22Rv1 (cell line): ENCODE data around the gene CENPW.
A peak's percentile ranks its signal among the peaks of the same experiment; 100 is the strongest.

Experiments
- H3K27ac ChIP-seq: fragments of 450-650 bp; 2 replicates; pipeline ENCODE4 v1.5.1; 2017
- CTCF ChIP-seq: fragments of 450-650 bp; IDR thresholded peaks from 2 replicates; pipeline ENCODE4 v1.5.1; 2017; ENCODE audit warnings: mild to moderate bottlenecking
- ZFX ChIP-seq: fragments of 450-650 bp; IDR thresholded peaks from 2 replicates; pipeline ENCODE4 v1.6.1; 2017; ENCODE audit warnings: antibody characterized with exemption, borderline replicate concordance

Gene CENPW

GRCh38 chr6:126339796-126340609 lies at the start of gene CENPW:
CENPW (plus strand) TSS chr6:126340115; CDS start chr6:126340274, 159 bp downstream.
- H3K27ac ChIP-seq = peak within 1 kb of the TSS; percentile 84
- TF ChIP-seq CTCF = no peak
- TF ChIP-seq ZFX = no peak

- TF ChIP-seq ZFX (no peak), CTCF (no peak)
Observed at GRCh38 chr6:126293891-126294524, 45.9 kb upstream of the CENPW start.

GRCh38 chr6:126300126-126300525 lies 39.8 kb upstream of the CENPW start:
- TF ChIP-seq CTCF (no peak), ZFX (no peak)
- H3K27ac ChIP-seq = no peak overlapping the region

More at GRCh38 chr6:126293891-126294524, 45.9 kb upstream of the CENPW start:
- H3K27ac ChIP-seq = no peak overlapping the region

- no peak overlapping the region for H3K27ac ChIP-seq
- no peak for TF ChIP-seq CTCF
- TF ChIP-seq ZFX = no peak
Observed at GRCh38 chr6:126300735-126301134, 39.2 kb upstream of the CENPW start.

- TF ChIP-seq ZFX (no peak), CTCF (no peak)
- H3K27ac ChIP-seq = no peak overlapping the region
Observed at GRCh38 chr6:126302191-126302590, 37.7 kb upstream of the CENPW start.

- TF ChIP-seq CTCF = no peak
- TF ChIP-seq ZFX = no peak
- H3K27ac ChIP-seq = no peak overlapping the region
Observed at GRCh38 chr6:126307849-126308248, 32.1 kb upstream of the CENPW start.

GRCh38 chr6:126308362-126308761 lies 31.6 kb upstream of the CENPW start:
- TF ChIP-seq ZFX = no peak
- no peak for TF ChIP-seq CTCF
- no peak overlapping the region for H3K27ac ChIP-seq
